ENCODE measurements around the gene WDR1.

WDR1 gene, protein sequence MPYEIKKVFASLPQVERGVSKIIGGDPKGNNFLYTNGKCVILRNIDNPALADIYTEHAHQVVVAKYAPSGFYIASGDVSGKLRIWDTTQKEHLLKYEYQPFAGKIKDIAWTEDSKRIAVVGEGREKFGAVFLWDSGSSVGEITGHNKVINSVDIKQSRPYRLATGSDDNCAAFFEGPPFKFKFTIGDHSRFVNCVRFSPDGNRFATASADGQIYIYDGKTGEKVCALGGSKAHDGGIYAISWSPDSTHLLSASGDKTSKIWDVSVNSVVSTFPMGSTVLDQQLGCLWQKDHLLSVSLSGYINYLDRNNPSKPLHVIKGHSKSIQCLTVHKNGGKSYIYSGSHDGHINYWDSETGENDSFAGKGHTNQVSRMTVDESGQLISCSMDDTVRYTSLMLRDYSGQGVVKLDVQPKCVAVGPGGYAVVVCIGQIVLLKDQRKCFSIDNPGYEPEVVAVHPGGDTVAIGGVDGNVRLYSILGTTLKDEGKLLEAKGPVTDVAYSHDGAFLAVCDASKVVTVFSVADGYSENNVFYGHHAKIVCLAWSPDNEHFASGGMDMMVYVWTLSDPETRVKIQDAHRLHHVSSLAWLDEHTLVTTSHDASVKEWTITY

DNA sequence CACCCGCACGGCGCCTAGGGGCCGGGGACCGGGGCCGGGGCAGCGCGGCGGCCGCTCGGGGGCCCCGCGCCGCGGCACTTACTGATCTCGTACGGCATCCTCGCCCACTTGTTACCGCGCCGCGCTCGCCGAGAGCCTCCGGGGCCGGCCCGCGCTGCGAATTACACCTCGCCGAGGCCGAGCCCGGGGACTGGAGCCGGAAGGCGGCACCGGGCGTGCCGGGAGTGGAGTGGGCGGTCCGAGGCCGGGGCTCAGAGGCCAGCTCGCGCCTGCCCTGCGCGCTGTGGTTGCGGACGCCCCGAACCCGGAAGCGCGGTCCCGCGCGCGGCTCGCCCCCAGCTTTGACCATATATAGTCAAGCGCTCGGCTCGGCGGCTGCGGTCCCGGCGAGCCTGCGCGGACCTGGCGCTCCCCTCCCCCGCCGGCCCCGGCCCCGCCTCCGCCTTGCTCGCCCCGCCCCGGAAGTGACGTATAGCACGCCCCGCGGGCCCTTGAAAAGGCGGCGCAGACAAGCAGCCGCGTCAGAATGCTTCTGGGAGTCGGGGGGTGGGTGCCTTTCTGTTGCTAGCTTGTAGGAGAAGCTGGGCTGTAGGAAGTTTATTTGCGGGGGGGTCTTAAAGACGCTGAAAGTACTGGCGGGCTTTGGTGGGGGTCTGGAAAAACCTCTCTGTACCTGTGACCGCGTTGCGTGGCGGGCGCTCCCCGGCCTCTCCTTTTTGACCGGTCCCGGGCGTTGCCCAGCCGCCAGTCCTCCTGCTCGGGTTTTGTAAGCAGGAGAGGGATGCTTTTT is at the start of gene WDR1:
TSS of gene WDR1 (minus strand) at position 231 of the 790 bp plus-strand sequence. CDS start at position 98, 133 bp downstream.
- peak; percentile 90 for DNase-seq (ENCODE audit: low read depth)

DNA sequence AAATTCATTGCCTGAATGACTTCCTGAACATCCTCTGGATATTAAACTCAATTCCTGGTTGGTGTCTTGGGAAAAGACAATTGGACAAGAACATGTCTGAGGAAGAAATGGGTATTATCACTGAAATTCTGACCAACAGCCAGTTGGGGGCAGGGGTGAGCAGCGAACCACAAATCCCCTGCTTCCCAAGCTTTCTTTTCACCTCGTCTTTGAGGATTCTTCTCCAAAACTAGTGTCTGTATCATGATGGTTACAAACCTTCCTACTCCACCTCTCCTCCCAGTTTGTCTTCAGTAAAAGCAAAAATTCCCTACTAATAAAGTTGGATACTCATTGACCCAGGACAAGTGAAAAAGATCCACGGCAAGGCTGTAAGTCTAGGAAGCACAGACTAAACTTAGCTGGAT is 48.3 kb upstream of the WDR1 start:
- no peak for DNase-seq (ENCODE audit: low read depth)

DNA sequence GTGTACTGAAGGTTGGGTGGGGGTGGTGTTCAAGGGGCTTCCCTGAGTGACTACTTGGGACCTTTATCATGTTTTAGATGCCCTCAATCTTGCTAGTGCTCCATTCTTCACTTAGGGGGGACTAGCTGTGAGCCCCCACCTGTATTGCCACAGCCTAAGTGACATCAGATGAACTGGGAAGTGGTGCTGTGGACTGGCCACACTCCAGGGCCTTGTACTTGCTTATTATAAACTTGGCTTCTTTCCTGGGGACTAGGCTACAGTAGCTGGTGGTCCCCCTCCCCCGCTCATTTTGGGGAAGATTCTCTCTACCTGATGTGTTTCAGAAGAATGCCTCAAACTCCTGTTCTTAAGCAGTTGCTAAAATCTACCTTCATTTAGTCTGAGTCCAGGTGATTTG is 46.7 kb upstream of the WDR1 start:
- DNase-seq (ENCODE audit: low read depth), result no peak

DNA sequence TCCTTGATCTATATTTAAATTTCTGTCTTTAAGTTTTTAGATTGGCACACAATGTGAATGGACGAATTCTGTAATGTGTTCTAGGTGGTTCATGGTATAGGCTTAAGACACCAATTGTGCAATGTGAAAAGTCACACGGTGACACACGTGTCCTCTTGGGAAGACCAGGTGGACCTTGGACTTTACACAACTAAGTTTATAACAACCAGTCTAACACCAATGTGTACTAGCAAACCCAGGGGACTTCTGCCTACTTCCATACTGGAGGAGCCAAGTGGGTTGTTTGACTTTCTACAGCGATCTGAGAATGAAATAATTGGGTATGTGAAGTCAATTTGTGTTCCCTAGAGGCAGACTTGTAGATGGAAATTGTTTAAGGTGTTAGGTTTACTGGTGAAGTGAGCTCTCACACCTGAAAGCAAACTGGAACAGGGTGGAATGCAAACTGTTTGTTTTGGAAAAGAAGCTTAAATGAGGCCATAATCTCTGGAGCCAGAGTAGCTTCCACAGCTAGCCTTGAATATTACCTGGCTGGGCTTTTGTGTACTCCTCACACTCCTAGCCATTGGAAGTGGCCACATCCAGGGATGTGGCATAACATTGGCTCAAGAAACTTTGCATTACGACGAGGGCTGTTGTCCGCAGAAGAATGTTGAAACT is 45.9 kb upstream of the WDR1 start:
- no peak for DNase-seq (ENCODE audit: low read depth)

DNA sequence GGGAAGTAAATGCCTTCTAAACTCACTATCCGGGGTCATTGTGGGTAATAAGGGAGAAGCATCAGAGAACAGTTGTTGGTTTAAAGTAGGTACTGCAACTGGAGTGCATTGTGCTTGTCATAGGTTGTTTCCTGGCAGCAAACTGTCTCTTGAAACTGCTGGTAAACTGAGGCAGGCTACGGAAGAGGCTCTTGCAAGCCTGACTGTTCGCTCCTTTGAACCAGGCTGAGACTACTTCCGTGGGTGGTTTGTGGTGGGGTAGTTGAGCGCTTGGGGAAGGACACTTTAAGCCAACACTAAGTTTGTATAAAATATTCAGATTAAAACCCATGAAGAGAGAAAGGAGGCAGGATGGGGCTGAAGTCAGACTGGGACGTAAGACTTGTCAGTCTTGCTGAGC is 45.2 kb upstream of the WDR1 start:
- DNase-seq (ENCODE audit: low read depth), result no peak

DNA sequence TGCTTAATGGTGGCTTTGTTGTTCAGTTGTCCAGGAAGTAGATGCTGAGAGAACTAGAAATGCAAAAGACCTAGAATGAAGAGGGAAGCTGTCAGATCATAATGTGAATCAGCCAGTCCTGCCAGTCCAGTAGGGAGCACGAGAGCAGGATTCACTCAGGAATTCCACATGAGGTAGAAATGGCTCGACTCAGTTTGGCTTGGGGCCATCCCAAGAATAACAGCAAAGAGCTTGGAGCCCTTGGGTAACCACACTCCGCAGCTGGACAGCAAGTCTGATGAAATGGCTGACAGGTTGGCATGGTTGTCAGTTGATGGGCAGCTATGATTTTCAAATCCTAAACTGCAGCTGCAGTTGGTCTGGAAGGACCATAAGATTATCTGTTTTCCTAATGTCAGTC is 44.5 kb upstream of the WDR1 start:
- DNase-seq (ENCODE audit: low read depth), result no peak

DNA sequence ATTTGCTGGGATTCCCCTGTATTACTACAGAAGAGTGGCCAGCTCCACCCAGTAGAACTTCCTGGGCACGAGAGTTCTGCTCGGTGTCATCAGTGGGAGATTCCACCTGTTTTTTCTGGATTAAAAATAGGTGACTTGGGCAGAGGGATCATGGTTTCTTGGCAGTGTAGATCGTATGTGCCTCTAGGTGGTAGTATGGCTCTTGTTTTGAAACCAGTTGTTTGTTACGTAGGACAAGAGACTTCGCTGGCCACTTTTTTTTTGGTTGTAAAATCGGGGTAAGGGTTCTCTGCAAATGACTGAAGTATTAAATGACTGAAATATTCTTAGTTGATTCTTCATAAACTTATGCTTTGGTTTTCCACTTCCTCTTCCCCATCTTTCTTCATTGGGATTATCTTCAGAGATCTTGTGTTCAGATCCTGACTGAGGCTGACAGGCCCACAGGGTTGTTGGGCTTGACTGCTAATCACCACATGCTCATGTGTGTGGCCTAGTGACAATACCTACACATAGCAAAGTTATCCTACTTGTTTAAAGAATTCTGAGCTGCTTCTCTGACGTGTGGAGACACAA is 43.8 kb upstream of the WDR1 start:
- DNase-seq (ENCODE audit: low read depth), result no peak

DNA sequence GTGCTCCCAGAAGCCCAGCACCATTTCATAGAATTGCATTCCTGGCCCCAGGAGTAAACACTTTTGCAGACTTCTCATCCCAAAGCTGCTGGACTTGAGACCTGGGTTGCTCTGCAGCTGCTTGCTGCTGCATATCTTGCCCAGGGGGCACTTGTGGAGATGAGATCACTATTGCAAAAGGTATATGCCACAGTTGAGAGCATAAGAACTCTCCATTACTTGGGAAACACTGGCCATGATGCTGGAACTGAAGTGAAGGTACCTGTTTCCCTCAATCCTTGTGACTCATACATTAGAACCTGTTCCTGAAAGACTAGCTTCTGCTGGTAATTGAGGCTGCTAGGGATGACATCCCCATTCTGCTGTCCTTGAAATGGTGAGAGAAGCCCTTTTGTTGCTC is 43.1 kb upstream of the WDR1 start:
- DNase-seq (ENCODE audit: low read depth), result no peak

DNA sequence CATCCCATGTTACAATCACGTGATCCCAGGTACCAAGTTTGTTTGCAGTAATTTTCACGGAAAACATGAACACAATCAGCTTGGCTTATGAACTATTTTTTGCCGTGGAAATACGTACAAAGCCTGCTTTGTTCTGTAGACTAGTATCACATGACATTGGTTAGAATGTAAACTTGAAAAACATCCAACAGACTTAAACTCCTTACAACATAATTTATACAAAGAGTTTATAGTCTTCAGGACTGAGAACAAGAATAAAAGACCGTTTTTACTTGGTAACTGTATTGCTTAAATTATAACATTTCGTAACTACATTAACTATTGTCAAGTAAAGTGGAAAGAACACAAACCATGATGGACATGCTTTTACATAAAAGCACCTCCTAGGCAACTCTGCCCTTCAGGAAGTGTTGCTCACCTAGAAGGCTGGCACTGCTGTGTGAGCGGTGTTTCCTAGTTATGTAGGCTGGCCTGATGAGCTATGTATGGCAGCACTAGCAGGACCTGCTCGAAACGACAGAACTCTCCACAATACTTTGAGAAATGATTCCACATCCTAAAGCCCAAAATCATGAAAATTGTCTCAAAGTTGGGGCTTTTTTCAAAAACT is 41.8 kb upstream of the WDR1 start:
- DNase-seq (ENCODE audit: low read depth), result no peak

DNA sequence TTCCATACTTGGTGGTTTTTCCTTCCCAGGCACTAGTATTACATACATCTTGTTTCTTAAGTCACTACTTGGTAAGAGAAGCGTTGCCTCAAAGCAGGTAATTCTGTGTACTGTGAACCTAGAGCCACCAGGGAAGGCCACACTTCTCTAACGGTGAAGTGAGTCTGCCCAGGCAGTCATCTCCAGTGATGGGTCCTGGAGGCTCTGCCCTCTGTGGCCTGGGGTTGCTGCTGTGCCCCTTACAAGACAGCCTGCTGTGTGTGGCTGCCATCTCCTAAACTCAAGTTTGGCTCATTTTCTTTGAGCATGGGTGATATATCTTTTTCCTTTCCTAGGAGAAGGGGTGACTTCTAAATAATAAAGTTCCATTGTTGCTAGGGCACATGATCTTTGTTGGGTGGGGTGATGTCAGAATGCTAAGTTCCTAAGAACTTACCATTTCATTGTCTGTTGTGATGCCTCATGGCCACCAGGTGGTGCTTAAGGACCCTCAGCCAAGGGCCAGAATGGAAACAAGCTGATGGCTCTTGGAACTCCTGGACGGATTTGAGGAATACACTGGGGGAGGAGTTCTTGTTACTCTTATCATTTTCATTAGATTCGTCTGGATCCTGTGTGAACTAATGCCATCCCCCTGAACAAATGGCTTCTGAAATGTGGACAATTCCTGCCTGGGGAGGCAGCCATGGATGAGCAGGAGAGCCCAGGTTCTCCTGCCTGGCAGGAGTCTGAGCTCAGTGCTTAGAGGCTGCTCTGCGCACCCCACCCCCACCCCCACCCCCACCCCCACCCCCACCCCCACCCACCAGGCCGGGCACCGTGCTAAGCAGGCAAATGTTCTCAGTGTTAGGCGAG is 41.1 kb upstream of the WDR1 start:
- DNase-seq (ENCODE audit: low read depth), result peak; percentile 6

DNA sequence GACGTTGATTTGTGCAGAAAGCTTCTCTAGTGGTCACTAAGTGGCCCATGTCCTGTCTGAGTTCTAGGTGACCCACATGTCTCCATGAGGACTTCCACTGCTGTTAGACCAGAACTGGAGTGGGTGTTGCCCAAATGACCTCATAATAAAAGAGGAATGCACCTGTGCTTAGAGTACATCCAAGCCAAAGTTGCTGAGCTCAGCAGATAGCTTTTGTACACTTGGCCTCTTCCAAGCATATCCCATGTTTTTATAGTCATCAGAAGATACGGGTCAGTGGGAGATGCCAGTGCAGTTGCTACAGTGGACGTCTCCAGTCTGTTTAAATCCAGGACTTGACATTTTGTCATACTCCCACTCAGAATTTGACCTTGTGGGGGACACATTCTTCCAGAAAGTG is 37.6 kb upstream of the WDR1 start:
- no peak for DNase-seq (ENCODE audit: low read depth)

DNA sequence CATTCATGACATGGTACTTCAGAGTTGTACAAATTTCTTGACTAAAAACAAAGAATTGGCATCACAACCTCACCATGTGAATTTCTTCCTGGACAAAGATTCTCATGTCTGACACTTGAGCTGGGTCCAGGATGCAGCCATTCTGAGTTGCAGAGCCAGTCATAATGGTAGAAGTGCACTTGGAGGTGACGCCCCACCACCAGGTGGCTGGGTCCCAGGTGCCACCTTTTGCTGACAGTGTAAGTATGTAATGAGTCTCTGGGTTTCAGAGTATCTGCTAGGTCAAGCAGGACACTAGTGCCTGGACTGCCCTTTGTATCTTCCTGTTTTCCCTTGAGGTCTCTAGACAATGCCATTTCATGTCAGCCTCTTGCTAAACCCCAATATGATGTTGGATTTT is 36.6 kb upstream of the WDR1 start:
- DNase-seq (ENCODE audit: low read depth), result no peak

DNA sequence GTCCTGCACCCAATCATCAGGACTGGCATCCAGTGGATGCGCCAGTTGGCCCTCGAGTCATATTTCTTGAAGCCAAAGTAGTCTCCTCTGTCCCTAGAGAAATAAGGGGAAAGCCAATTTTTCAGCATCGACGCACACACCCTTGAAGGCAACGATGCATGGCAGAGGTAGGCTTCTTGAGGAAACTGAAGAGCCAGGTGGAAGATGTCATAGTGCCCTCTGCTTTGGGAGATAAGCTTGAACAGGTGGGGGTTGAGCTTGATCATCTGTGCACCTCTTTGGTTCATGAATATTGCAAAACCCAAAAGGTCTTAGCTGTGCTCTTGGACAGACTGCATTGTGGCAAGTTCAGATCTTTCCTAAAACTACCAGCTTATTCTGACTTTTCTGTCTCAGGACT is 34.6 kb upstream of the WDR1 start:
- no peak for DNase-seq (ENCODE audit: low read depth)

DNA sequence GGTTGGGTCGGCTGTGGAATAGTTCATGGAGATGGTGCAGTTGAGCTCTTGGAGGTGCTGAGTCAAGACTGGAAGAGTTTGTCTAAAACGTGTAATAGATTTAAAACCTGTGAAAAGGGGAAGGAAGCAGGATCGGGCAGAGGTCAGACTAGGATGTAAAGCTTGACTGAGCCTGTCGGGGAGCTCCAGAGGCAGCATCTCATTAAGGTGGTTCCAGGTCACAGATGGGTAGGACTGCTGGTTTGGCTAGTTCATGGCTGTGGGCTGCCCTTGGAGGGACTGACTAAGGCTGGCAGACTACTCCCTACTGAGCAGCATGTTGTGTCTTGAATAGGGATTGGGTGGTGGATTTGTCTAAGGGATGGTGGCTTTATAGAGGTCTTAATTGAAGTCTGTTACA is 28.4 kb upstream of the WDR1 start:
- DNase-seq (ENCODE audit: low read depth), result no peak

DNA sequence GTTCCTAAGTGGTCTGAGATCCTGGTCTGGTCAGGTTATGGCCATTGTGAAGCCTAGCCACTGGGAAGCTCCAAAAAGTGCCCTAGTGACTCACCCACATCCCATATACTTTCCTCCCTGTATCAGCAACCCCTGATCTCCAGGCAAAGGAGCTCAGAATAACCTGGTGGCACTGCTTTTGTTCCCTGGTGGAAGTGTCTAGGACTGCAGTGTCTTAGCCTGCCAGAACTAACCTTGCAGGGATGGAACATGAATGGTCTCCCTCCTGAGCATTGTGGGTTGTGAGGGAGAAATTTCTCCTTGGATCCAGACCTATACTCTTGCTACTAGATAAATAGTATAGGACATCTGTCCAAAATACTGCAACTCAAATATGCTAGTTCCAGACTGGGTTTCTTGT is 27.9 kb upstream of the WDR1 start:
- DNase-seq (ENCODE audit: low read depth), result no peak

DNA sequence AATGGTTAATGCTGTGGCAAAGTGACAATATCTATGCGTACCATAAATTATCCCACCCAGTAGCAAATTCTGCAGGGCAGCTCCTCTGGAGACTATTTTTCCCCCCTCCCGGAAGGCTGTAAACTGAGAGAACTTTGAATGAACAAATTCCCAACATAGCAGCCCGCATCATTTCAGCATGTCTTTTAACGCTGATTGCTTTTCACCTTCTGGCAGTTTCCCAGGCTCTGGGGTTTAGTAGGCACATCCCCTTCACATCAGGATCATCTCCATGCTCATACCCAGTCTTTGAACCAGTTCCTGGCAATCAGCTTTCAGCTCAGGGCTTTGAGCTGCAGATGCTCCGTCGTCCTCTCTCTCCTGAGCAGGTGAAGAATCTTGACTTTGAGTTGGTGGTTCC is 26.6 kb upstream of the WDR1 start:
- DNase-seq (ENCODE audit: low read depth), result no peak

DNA sequence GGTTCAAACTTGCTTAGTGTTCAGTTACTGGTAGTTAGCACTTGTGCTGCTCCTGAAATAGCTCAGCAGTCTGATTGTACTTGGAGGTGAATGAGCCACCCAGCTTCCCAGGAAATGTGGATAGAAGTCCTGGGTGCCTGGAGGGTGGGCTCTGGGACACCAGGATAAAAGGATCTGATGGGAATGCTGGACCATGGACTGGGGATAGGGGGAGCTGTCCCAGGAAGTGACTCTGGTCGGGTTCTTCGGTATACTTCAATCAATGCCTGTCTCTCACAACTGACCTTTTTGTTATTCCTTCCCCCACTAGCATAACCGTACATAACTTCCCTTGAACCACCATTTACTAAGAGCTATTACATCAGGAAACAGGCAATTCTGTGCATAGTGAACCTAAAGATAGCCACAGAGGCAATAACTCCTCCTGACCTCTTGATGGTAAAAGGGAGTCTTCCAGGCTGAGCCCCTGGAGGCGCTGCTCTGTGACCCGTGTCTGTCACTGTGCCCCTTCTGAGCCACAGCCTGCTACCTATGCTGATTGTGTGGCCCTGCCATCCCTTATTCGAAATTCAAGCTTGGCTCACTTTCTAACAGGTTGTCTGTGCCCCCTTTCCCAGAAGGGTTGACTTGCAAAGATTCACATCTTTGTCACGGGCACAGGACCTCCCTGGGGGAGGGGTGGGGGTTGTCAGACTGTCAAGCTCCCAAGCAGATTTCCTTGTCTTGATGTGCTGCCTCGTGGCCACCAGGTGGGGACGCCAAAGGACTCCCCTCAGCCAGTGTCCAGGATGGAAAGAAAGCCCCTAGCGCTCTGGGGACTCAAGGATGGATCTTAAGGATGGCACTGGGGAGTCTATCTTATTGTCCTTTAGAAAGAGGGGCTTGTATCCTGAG is 24.5 kb upstream of the WDR1 start:
- no peak for DNase-seq (ENCODE audit: low read depth)

DNA sequence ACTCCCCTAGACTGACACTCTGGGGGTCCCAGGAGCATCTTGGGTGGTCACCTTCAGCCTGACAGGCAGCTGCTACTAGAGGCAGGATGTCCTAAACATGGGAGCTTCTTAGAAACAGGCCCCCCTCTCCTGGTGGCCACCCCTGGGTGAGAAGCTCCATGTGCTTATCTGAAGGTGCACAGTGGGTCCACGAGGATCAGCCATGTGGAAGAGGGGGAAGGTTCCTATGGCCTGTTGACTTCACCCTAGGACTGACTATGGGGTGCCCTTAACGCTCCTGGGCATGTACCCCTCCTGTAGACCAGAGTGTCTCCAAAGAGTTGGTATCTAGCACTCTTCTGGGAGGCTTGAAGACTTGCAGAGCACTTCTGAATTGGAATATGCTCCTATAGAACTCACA is 22.9 kb upstream of the WDR1 start:
- DNase-seq (ENCODE audit: low read depth), result no peak

DNA sequence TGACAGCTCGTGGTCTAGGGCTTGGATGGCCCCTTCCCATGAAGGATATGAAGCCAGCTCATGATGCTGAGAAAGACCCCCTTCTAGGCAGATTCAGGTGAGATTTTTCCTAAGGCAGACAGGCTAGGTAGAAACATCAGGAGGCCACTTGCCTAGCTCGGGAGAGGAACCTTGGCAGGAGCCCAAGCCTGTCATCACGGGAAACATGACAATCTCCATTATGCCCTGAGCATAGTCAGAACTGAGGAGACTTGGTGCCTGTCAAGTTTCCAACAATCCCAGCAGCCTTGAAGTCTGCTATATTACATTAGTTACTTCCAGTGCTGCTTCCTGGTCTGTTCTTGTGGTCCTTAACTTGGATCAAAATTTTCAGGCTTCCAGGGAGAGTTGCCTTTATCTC is 18.7 kb upstream of the WDR1 start:
- DNase-seq (ENCODE audit: low read depth), result no peak

DNA sequence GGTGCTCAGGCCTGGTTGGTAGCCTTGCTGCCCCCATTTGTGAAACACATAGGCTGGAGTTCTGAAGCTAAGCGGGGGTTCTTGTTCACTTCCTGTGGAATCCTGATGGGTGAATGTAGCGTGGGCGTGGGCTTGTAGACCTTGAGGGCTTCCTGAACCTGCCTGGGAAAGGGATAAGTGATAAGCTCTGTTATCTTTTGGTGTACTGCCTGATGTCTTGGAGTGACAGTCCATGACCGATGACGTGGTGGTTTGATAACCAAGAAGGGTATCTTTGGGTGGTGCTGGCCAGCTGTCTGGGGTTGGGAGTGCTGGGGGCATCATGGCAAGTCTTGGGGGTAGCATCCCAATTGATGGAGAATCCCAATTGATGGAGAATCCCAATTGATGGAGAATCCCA is 17.5 kb upstream of the WDR1 start:
- no peak for DNase-seq (ENCODE audit: low read depth)
